ENCODE data around the gene TMEM200A. TPM values are rescaled to one million over a fixed set of nuclear protein-coding genes. Genes with fewer than 3 reads are reported as not detected.

Gene TMEM200A
- total and polyA plus RNA-seq, 2 donors, result 3.9 to 7.4 TPM

- H3K9me3 ChIP-seq (ENCODE audit: control insufficient read depth in 2 of 2, insufficient read depth in 1 of 2, low read length in 1 of 2), result no peaks in the 10 kb centered on the region
- H3K27me3 ChIP-seq (ENCODE audit: control insufficient read depth in 2 of 2, insufficient read depth in 1 of 2, low read length in 1 of 2), result no peaks in the 10 kb centered on the region
- no peak for DNase-seq (ENCODE audit: low read depth in 6 of 9, low spot score in 9 of 9)
- 98% methylated on average over 5 of the region's 5 CpGs for WGBS
- no peak overlapping the region for H3K4me3 ChIP-seq (ENCODE audit: low read length in 2 of 2)
- no peak overlapping the region for H3K27ac ChIP-seq (ENCODE audit: low read depth in 1 of 2, low read length in 1 of 2)
- H3K4me1 ChIP-seq (ENCODE audit: control insufficient read depth in 2 of 2, insufficient read depth in 2 of 2, low read length in 2 of 2), result peaks cover 0 to 3% of the 10 kb centered on the region in 2 donors
- no peaks in the 10 kb centered on the region for H3K36me3 ChIP-seq (ENCODE audit: control insufficient read depth in 2 of 2, insufficient read depth in 2 of 2, low read length in 1 of 2)
Observed at GRCh38 chr6:130453230-130453629, 87.4 kb downstream of the TMEM200A start.

GRCh38 chr6:130457605-130458004 is 91.8 kb downstream of the TMEM200A start:
- Histone ChIP-seq H3K4me1 (ENCODE audit: control insufficient read depth in 2 of 2, insufficient read depth in 2 of 2, low read length in 2 of 2) (peaks cover 0 to 3% of the 10 kb centered on the region in 2 donors), H3K36me3 (ENCODE audit: control insufficient read depth in 2 of 2, insufficient read depth in 2 of 2, low read length in 1 of 2) (no peaks in the 10 kb centered on the region), H3K4me3 (ENCODE audit: low read length in 2 of 2) (no peak overlapping the region), H3K27ac (ENCODE audit: low read depth in 1 of 2, low read length in 1 of 2) (no peak overlapping the region), H3K27me3 (ENCODE audit: control insufficient read depth in 2 of 2, insufficient read depth in 1 of 2, low read length in 1 of 2) (no peaks in the 10 kb centered on the region), H3K9me3 (ENCODE audit: control insufficient read depth in 2 of 2, insufficient read depth in 1 of 2, low read length in 1 of 2) (no peaks in the 10 kb centered on the region)
- DNase-seq (ENCODE audit: low read depth in 6 of 9, low spot score in 9 of 9), result peak in 1 of 9 donors; percentile 20
- WGBS, result 94% methylated on average over 4 of the region's 4 CpGs

- WGBS, result 95% methylated on average over 5 of the region's 5 CpGs
- no peaks in the 10 kb centered on the region for H3K27me3 ChIP-seq (ENCODE audit: control insufficient read depth in 2 of 2, insufficient read depth in 1 of 2, low read length in 1 of 2)
- H3K27ac ChIP-seq (ENCODE audit: low read depth in 1 of 2, low read length in 1 of 2), result no peak overlapping the region
Observed at GRCh38 chr6:130459316-130459715, 93.5 kb downstream of the TMEM200A start.

GRCh38 chr6:130460934-130461333 is 95.1 kb downstream of the TMEM200A start:
- no peaks in the 10 kb centered on the region for H3K9me3 ChIP-seq (ENCODE audit: control insufficient read depth in 2 of 2, insufficient read depth in 1 of 2, low read length in 1 of 2)
- DNase-seq (ENCODE audit: low read depth in 6 of 9, low spot score in 9 of 9), result no peak
- H3K36me3 ChIP-seq (ENCODE audit: control insufficient read depth in 2 of 2, insufficient read depth in 2 of 2, low read length in 1 of 2), result no peaks in the 10 kb centered on the region
- WGBS, result 97% methylated on average over 1 of the region's 1 CpG
- peaks cover 0 to 3% of the 10 kb centered on the region in 2 donors for H3K4me1 ChIP-seq (ENCODE audit: control insufficient read depth in 2 of 2, insufficient read depth in 2 of 2, low read length in 2 of 2)
- no peak overlapping the region for H3K27ac ChIP-seq (ENCODE audit: low read depth in 1 of 2, low read length in 1 of 2)
- H3K27me3 ChIP-seq (ENCODE audit: control insufficient read depth in 2 of 2, insufficient read depth in 1 of 2, low read length in 1 of 2), result no peaks in the 10 kb centered on the region
- no peak overlapping the region for H3K4me3 ChIP-seq (ENCODE audit: low read length in 2 of 2)

More at GRCh38 chr6:130459316-130459715, 93.5 kb downstream of the TMEM200A start:
- Histone ChIP-seq H3K4me1 (ENCODE audit: control insufficient read depth in 2 of 2, insufficient read depth in 2 of 2, low read length in 2 of 2) (peaks cover 0 to 3% of the 10 kb centered on the region in 2 donors), H3K36me3 (ENCODE audit: control insufficient read depth in 2 of 2, insufficient read depth in 2 of 2, low read length in 1 of 2) (no peaks in the 10 kb centered on the region), H3K9me3 (ENCODE audit: control insufficient read depth in 2 of 2, insufficient read depth in 1 of 2, low read length in 1 of 2) (no peaks in the 10 kb centered on the region), H3K4me3 (ENCODE audit: low read length in 2 of 2) (no peak overlapping the region)
- DNase-seq (ENCODE audit: low read depth in 6 of 9, low spot score in 9 of 9), result no peak

- H3K4me3 ChIP-seq (ENCODE audit: low read length in 2 of 2), result no peak overlapping the region
- no peaks in the 10 kb centered on the region for H3K27me3 ChIP-seq (ENCODE audit: control insufficient read depth in 2 of 2, insufficient read depth in 1 of 2, low read length in 1 of 2)
- DNase-seq (ENCODE audit: low read depth in 6 of 9, low spot score in 9 of 9), result no peak
- no peaks in the 10 kb centered on the region for H3K36me3 ChIP-seq (ENCODE audit: control insufficient read depth in 2 of 2, insufficient read depth in 2 of 2, low read length in 1 of 2)
- H3K27ac ChIP-seq (ENCODE audit: low read depth in 1 of 2, low read length in 1 of 2), result no peak overlapping the region
- no peaks in the 10 kb centered on the region for H3K4me1 ChIP-seq (ENCODE audit: control insufficient read depth in 2 of 2, insufficient read depth in 2 of 2, low read length in 2 of 2)
- WGBS, result 90% methylated on average over 9 of the region's 9 CpGs
- no peaks in the 10 kb centered on the region for H3K9me3 ChIP-seq (ENCODE audit: control insufficient read depth in 2 of 2, insufficient read depth in 1 of 2, low read length in 1 of 2)
Observed at GRCh38 chr6:130466052-130466747, 100.4 kb downstream of the TMEM200A start.

- H3K27ac ChIP-seq (ENCODE audit: low read depth in 1 of 2, low read length in 1 of 2), result no peak overlapping the region
- DNase-seq (ENCODE audit: low read depth in 6 of 9, low spot score in 9 of 9), result no peak
- no peaks in the 10 kb centered on the region for H3K4me1 ChIP-seq (ENCODE audit: control insufficient read depth in 2 of 2, insufficient read depth in 2 of 2, low read length in 2 of 2)
- H3K4me3 ChIP-seq (ENCODE audit: low read length in 2 of 2), result no peak overlapping the region
- no peaks in the 10 kb centered on the region for H3K36me3 ChIP-seq (ENCODE audit: control insufficient read depth in 2 of 2, insufficient read depth in 2 of 2, low read length in 1 of 2)
- H3K9me3 ChIP-seq (ENCODE audit: control insufficient read depth in 2 of 2, insufficient read depth in 1 of 2, low read length in 1 of 2), result no peaks in the 10 kb centered on the region
- H3K27me3 ChIP-seq (ENCODE audit: control insufficient read depth in 2 of 2, insufficient read depth in 1 of 2, low read length in 1 of 2), result no peaks in the 10 kb centered on the region
- WGBS, result 90% methylated on average over 5 of the region's 5 CpGs
Observed at GRCh38 chr6:130466748-130467061, 100.9 kb downstream of the TMEM200A start.

GRCh38 chr6:130467146-130468050 is 101.6 kb downstream of the TMEM200A start:
- no peaks in the 10 kb centered on the region for H3K36me3 ChIP-seq (ENCODE audit: control insufficient read depth in 2 of 2, insufficient read depth in 2 of 2, low read length in 1 of 2)
- H3K9me3 ChIP-seq (ENCODE audit: control insufficient read depth in 2 of 2, insufficient read depth in 1 of 2, low read length in 1 of 2), result no peaks in the 10 kb centered on the region
- no peak for DNase-seq (ENCODE audit: low read depth in 6 of 9, low spot score in 9 of 9)
- 87% methylated on average over 1 of the region's 1 CpG for whole genome bisulfite sequencing
- H3K27me3 ChIP-seq (ENCODE audit: control insufficient read depth in 2 of 2, insufficient read depth in 1 of 2, low read length in 1 of 2), result no peaks in the 10 kb centered on the region
- H3K27ac ChIP-seq (ENCODE audit: low read depth in 1 of 2, low read length in 1 of 2), result no peak overlapping the region
- no peak overlapping the region for H3K4me3 ChIP-seq (ENCODE audit: low read length in 2 of 2)
- no peaks in the 10 kb centered on the region for H3K4me1 ChIP-seq (ENCODE audit: control insufficient read depth in 2 of 2, insufficient read depth in 2 of 2, low read length in 2 of 2)

GRCh38 chr6:130470766-130471165 is 104.9 kb downstream of the TMEM200A start:
- Histone ChIP-seq H3K27me3 (ENCODE audit: control insufficient read depth in 2 of 2, insufficient read depth in 1 of 2, low read length in 1 of 2) (no peaks in the 10 kb centered on the region), H3K27ac (ENCODE audit: low read depth in 1 of 2, low read length in 1 of 2) (no peak overlapping the region), H3K4me3 (ENCODE audit: low read length in 2 of 2) (no peak overlapping the region), H3K9me3 (ENCODE audit: control insufficient read depth in 2 of 2, insufficient read depth in 1 of 2, low read length in 1 of 2) (no peaks in the 10 kb centered on the region), H3K4me1 (ENCODE audit: control insufficient read depth in 2 of 2, insufficient read depth in 2 of 2, low read length in 2 of 2) (no peaks in the 10 kb centered on the region), H3K36me3 (ENCODE audit: control insufficient read depth in 2 of 2, insufficient read depth in 2 of 2, low read length in 1 of 2) (no peaks in the 10 kb centered on the region)
- DNase-seq (ENCODE audit: low read depth in 6 of 9, low spot score in 9 of 9), result no peak
- 95% methylated on average over 7 of the region's 7 CpGs for WGBS

- Histone ChIP-seq H3K36me3 (ENCODE audit: control insufficient read depth in 2 of 2, insufficient read depth in 2 of 2, low read length in 1 of 2) (no peaks in the 10 kb centered on the region), H3K4me3 (ENCODE audit: low read length in 2 of 2) (no peak overlapping the region), H3K4me1 (ENCODE audit: control insufficient read depth in 2 of 2, insufficient read depth in 2 of 2, low read length in 2 of 2) (no peaks in the 10 kb centered on the region), H3K9me3 (ENCODE audit: control insufficient read depth in 2 of 2, insufficient read depth in 1 of 2, low read length in 1 of 2) (no peaks in the 10 kb centered on the region), H3K27me3 (ENCODE audit: control insufficient read depth in 2 of 2, insufficient read depth in 1 of 2, low read length in 1 of 2) (no peaks in the 10 kb centered on the region), H3K27ac (ENCODE audit: low read depth in 1 of 2, low read length in 1 of 2) (no peak overlapping the region)
- DNase-seq (ENCODE audit: low read depth in 6 of 9, low spot score in 9 of 9), result no peak
- 95% methylated on average over 5 of the region's 5 CpGs for whole genome bisulfite sequencing
Observed at GRCh38 chr6:130473886-130474285, 108.1 kb downstream of the TMEM200A start.

All from thymus (tissue), 11 donors.